ENCODE data around the gene KHDRBS2.

GRCh38 chr6:62288974-62289373 is 2.9 kb upstream of the KHDRBS2 start:
- no peak for TF ChIP-seq CTCF (IDR thresholded peaks at IDR 0.05)
- TF ChIP-seq EP300 (IDR thresholded peaks at IDR 0.05) = no peak
- TF ChIP-seq POLR2A (IDR thresholded peaks at IDR 0.05) = no peak
- TF ChIP-seq POLR2AphosphoS5 (IDR thresholded peaks at IDR 0.05) = no peak
